T follicular helper cell (primary cell): ENCODE data around the gene TM7SF2.

ENCODE experiments used
- DNase-seq: peaks from one replicate; pipeline ENCODE4 v3.0.0-alpha.2; 2020; ENCODE audit warnings: low read depth
- total RNA-seq, 2 experiments: gene quantifications; one replicate each; lab custom pipeline; 2026; lab: John Stamatoyannopoulos, UW

Gene TM7SF2
- total RNA-seq: 12.4 to 14.4 reads per million in 2 experiments

GRCh38 chr11:65111744-65112545 lies at the start of gene TM7SF2:
TM7SF2 (plus strand) TSS chr11:65111872; CDS start chr11:65112016, 144 bp downstream.
- DNase-seq: peak; percentile 93

- DNase-seq: no peak
Measured at GRCh38 chr11:65063532-65063931, 48.1 kb upstream of the TM7SF2 start.

- DNase-seq: no peak
Measured at GRCh38 chr11:65064847-65065240, 46.8 kb upstream of the TM7SF2 start.

GRCh38 chr11:65065851-65066250 lies 45.8 kb upstream of the TM7SF2 start:
- no peak for DNase-seq

GRCh38 chr11:65066315-65066714 lies 45.4 kb upstream of the TM7SF2 start:
- DNase-seq: no peak

- DNase-seq: no peak
Measured at GRCh38 chr11:65066805-65067291, 44.8 kb upstream of the TM7SF2 start.

- DNase-seq: no peak
Measured at GRCh38 chr11:65067446-65067845, 44.2 kb upstream of the TM7SF2 start.

GRCh38 chr11:65069217-65069616 lies 42.5 kb upstream of the TM7SF2 start:
- DNase-seq: no peak

GRCh38 chr11:65071907-65072630 lies 39.6 kb upstream of the TM7SF2 start:
- no peak for DNase-seq

GRCh38 chr11:65072631-65072966 lies 39.1 kb upstream of the TM7SF2 start:
- no peak for DNase-seq

- DNase-seq: no peak
Measured at GRCh38 chr11:65077451-65077850, 34.2 kb upstream of the TM7SF2 start.

GRCh38 chr11:65078151-65078550 lies 33.5 kb upstream of the TM7SF2 start:
- peak; percentile 61 for DNase-seq

GRCh38 chr11:65078786-65079342 lies 32.8 kb upstream of the TM7SF2 start:
- DNase-seq: no peak

- no peak for DNase-seq
Measured at GRCh38 chr11:65083134-65083833, 28.4 kb upstream of the TM7SF2 start.

- peak; percentile 92 for DNase-seq
Measured at GRCh38 chr11:65083834-65084597, 27.7 kb upstream of the TM7SF2 start, which contains the start of the genes CDCA5 and ZFPL1. CDCA5 (minus strand) TSS chr11:65084040; CDS start chr11:65083978, 62 bp downstream. ZFPL1 (plus strand) TSS chr11:65084222; CDS start chr11:65084699, 477 bp downstream.

GRCh38 chr11:65084598-65085375 lies 26.9 kb upstream of the TM7SF2 start:
- DNase-seq: no peak

GRCh38 chr11:65085446-65085845 lies 26.2 kb upstream of the TM7SF2 start:
- DNase-seq: no peak

- no peak for DNase-seq
Measured at GRCh38 chr11:65086809-65087208, 24.9 kb upstream of the TM7SF2 start.

- DNase-seq: no peak
Measured at GRCh38 chr11:65087216-65087615, 24.5 kb upstream of the TM7SF2 start.

- no peak for DNase-seq
Measured at GRCh38 chr11:65087827-65088226, 23.8 kb upstream of the TM7SF2 start.
